Esophagus muscularis mucosa (tissue), 4 donors: ENCODE measurements around the gene EYA2. TPM values are rescaled to one million over a fixed set of nuclear protein-coding genes. Genes with fewer than 3 reads are reported as not detected.

Source experiments
- DNase-seq: peaks from one replicate; pipeline ENCODE4 v3.0.0-alpha.2; 2017; ENCODE audit errors: extremely low spot score
- H3K27ac ChIP-seq, 4 donors: fragments of 200-600 bp; sonication (generic); replicated peaks in 1 of 4; 1 replicate in 3 of 4; 2 replicates in 1 of 4; pipeline ENCODE4 v1.5.1; 2016 to 2019; ENCODE audit warnings: mild to moderate bottlenecking in 1 of 4
- H3K27me3 ChIP-seq, 4 donors: fragments of 200-600 bp; sonication (generic); one replicate each; pipeline versions ENCODE4 v1.5.1 to v1.6.0; 2016 to 2019
- H3K36me3 ChIP-seq, 4 donors: fragments of 200-600 bp; sonication (generic); one replicate each; pipeline ENCODE4 v1.5.1; 2016 to 2019
- H3K4me1 ChIP-seq, 4 donors: fragments of 200-600 bp; sonication (generic); one replicate each; pipeline ENCODE4 v1.5.1; 2016 to 2019
- H3K4me3 ChIP-seq, 4 donors: fragments of 200-600 bp; sonication (generic); 1 replicate in 2 of 4; 2 replicates in 2 of 4; pipeline ENCODE4 v1.5.1; 2016 to 2019; ENCODE audit warnings: mild to moderate bottlenecking in 4 of 4, moderate library complexity in 1 of 4
- H3K9me3 ChIP-seq, 4 donors: fragments of 200-600 bp; sonication (generic); 1 replicate in 3 of 4; 2 replicates in 1 of 4; pipeline ENCODE4 v1.5.1; 2016 to 2019
- CTCF ChIP-seq, 3 experiments: fragments of 200-600 bp in 2 of 3; fragments of 450-650 bp in 1 of 3; sonication (generic) in 2 of 3; IDR thresholded peaks; one replicate each; pipeline ENCODE4 v1.5.1; 2017 to 2019; ENCODE audit warnings: antibody characterized with exemption in 3 of 3, mild to moderate bottlenecking in 2 of 3, moderate library complexity in 1 of 3
- EP300 ChIP-seq: sonication (generic); formaldehyde crosslinking; IDR thresholded peaks from one replicate; pipeline ENCODE4 v1.6.1; 2017; ENCODE audit warnings: antibody characterized with exemption
- POLR2A ChIP-seq: fragments of 450-650 bp; IDR thresholded peaks from one replicate; pipeline ENCODE4 v1.6.1; 2017; ENCODE audit warnings: antibody characterized with exemption, moderate library complexity, mild to moderate bottlenecking, low read depth
- POLR2AphosphoS5 ChIP-seq, 2 donors: sonication (generic); formaldehyde crosslinking; IDR thresholded peaks; one replicate each; pipeline ENCODE4 v1.6.1; 2017; ENCODE audit warnings: antibody characterized with exemption in 2 of 2
- WGBS: methylation state at CpG from one replicate; pipeline ENCODE4 v1.1.5; 2018; 5-methylcytosine and 5-hydroxymethylcytosine counted together
- intact Hi-C: fragments of 100-400 bp; cut with DNase I; formaldehyde crosslinking; loops from one replicate; pipeline ENCODE4 v1.15.1; 2023
- total RNA-seq, 4 donors: library from RNA; depleted of rRNA; stranded (reverse); fragments of >200 nt; gene quantifications; one replicate each; pipeline versions ENCODE4 v1.1.0 to v1.2.1, GENCODE V29; 2016

EYA2 gene
- total RNA-seq, 4 donors from 2014 or later: 1.2 to 5.9 (median 4.2) TPM

- H3K4me1 ChIP-seq: peaks cover 0 to 50% (median 33%) of the 10 kb centered on the region in 4 donors
- intact Hi-C loops: no loop called here
- H3K4me3 ChIP-seq: no peak overlapping the region
- no peaks in the 10 kb centered on the region for H3K36me3 ChIP-seq
- H3K27ac ChIP-seq: no peak overlapping the region
- TF ChIP-seq EP300: no peak
- no peak for TF ChIP-seq POLR2AphosphoS5 (IDR thresholded peaks at IDR 0.05)
- TF ChIP-seq CTCF (IDR thresholded peaks at IDR 0.05): no peak
- TF ChIP-seq POLR2A: no peak
- 97% methylated on average over 2 of the region's 2 CpGs for WGBS
- no peaks in the 10 kb centered on the region for H3K9me3 ChIP-seq
- H3K27me3 ChIP-seq: no peaks in the 10 kb centered on the region
- no peak for DNase-seq
These were observed 133.8 kb downstream of the EYA2 start for GRCh38 chr20:47028487-47028886.

GRCh38 chr20:47029845-47030244, 135.2 kb downstream of the EYA2 start:
- no peak overlapping the region for H3K27ac ChIP-seq
- TF ChIP-seq POLR2AphosphoS5 (IDR thresholded peaks at IDR 0.05): no peak
- no peak for TF ChIP-seq POLR2A
- no peak for TF ChIP-seq EP300
- no peak for TF ChIP-seq CTCF (IDR thresholded peaks at IDR 0.05)
- H3K4me3 ChIP-seq: no peak overlapping the region
- intact Hi-C loops: no loop called here
- no peaks in the 10 kb centered on the region for H3K9me3 ChIP-seq
- H3K36me3 ChIP-seq: no peaks in the 10 kb centered on the region
- 26% methylated on average over 3 of the region's 3 CpGs for WGBS
- H3K4me1 ChIP-seq: peaks cover 0 to 39% (median 22%) of the 10 kb centered on the region in 4 donors
- H3K27me3 ChIP-seq: no peaks in the 10 kb centered on the region
- no peak for DNase-seq

- Histone ChIP-seq H3K27ac (no peak overlapping the region), H3K36me3 (no peaks in the 10 kb centered on the region), H3K27me3 (no peaks in the 10 kb centered on the region), H3K4me3 (no peak overlapping the region), H3K4me1 (peaks cover 0 to 35% (median 18%) of the 10 kb centered on the region in 4 donors), H3K9me3 (no peaks in the 10 kb centered on the region)
- intact Hi-C loops: no loop called here
- TF ChIP-seq POLR2A: no peak
- TF ChIP-seq POLR2AphosphoS5 (IDR thresholded peaks at IDR 0.05): no peak
- TF ChIP-seq EP300: no peak
- no peak for TF ChIP-seq CTCF (IDR thresholded peaks at IDR 0.05)
- WGBS: 94% methylated on average over 2 of the region's 4 CpGs
- DNase-seq: no peak
These were observed 135.7 kb downstream of the EYA2 start for GRCh38 chr20:47030271-47030810.

GRCh38 chr20:47031004-47031403, 136.4 kb downstream of the EYA2 start:
- H3K27ac ChIP-seq: peak overlapping the region in 1 of 4 donors; percentile 11
- DNase-seq: no peak

More at GRCh38 chr20:47031004-47031403, 136.4 kb downstream of the EYA2 start:
- WGBS: 43% methylated on average over 7 of the region's 7 CpGs
- intact Hi-C loops: no loop called here
- TF ChIP-seq CTCF (IDR thresholded peaks at IDR 0.05) (no peak), POLR2AphosphoS5 (IDR thresholded peaks at IDR 0.05) (no peak), POLR2A (no peak), EP300 (no peak)
- Histone ChIP-seq H3K4me3 (no peak overlapping the region), H3K9me3 (no peaks in the 10 kb centered on the region), H3K27me3 (no peaks in the 10 kb centered on the region), H3K36me3 (no peaks in the 10 kb centered on the region), H3K4me1 (peaks cover 0 to 30% (median 18%) of the 10 kb centered on the region in 4 donors)
